ENCODE measurements around the gene CNN1.

DNA sequence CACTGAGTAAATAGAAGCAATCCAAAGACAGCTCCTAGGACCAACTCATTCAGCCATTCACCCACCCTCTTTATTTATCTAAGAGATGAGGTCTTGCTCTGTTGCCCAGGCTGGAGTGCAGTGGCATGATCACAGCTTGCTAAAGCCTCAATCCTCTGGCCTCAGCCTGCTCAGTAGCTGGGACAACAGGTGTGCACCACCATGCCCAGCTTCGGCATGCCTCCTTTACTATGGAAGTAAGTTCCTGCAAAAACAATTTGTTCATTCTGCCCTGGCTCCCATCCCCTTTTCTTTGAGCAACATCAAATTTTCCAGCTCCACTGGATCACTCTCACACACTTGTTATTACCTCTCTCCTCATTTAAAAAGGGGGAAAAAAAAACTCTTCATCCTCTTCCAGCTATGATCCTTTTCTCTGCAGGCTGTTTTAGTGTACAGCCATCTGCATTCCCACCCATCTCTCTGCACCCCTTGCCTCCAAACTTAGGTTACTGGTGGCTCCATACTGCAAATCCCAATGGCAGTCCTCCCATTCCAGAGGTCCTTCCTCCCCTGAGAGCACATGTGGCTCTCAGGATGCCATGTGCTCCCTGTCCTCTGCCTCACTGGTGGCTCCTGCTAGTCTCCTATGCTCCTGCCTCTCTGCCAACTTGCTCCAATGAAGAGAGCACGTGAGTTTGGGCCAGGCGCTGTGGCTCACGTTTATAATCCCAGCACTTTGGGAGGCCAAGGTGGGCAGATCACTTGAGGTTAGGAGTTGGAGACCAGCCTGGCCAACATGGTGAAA lies 18.2 kb downstream of the CNN1 start:
- TF ChIP-seq, protein P1, sequence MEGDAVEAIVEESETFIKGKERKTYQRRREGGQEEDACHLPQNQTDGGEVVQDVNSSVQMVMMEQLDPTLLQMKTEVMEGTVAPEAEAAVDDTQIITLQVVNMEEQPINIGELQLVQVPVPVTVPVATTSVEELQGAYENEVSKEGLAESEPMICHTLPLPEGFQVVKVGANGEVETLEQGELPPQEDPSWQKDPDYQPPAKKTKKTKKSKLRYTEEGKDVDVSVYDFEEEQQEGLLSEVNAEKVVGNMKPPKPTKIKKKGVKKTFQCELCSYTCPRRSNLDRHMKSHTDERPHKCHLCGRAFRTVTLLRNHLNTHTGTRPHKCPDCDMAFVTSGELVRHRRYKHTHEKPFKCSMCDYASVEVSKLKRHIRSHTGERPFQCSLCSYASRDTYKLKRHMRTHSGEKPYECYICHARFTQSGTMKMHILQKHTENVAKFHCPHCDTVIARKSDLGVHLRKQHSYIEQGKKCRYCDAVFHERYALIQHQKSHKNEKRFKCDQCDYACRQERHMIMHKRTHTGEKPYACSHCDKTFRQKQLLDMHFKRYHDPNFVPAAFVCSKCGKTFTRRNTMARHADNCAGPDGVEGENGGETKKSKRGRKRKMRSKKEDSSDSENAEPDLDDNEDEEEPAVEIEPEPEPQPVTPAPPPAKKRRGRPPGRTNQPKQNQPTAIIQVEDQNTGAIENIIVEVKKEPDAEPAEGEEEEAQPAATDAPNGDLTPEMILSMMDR (IDR thresholded peaks at IDR 0.05), result no peak
- TF ChIP-seq POLR2A (IDR thresholded peaks at IDR 0.05), result no peak
